GM12875 (cell line): ENCODE results near the gene PDE8B.

Experiments
- H3K4me3 ChIP-seq: one replicate; pipeline ENCODE4 v1.5.1; 2011; ENCODE audit warnings: low read depth, low read length, control low read depth
- CTCF ChIP-seq: IDR thresholded peaks from 2 replicates; pipeline ENCODE4 v1.5.1; 2011; ENCODE audit warnings: low read depth, mild to moderate bottlenecking, control low read depth, inconsistent platforms, low read length, moderate library complexity, borderline replicate concordance; ENCODE audit not compliant: insufficient read depth

The PDE8B gene

DNA sequence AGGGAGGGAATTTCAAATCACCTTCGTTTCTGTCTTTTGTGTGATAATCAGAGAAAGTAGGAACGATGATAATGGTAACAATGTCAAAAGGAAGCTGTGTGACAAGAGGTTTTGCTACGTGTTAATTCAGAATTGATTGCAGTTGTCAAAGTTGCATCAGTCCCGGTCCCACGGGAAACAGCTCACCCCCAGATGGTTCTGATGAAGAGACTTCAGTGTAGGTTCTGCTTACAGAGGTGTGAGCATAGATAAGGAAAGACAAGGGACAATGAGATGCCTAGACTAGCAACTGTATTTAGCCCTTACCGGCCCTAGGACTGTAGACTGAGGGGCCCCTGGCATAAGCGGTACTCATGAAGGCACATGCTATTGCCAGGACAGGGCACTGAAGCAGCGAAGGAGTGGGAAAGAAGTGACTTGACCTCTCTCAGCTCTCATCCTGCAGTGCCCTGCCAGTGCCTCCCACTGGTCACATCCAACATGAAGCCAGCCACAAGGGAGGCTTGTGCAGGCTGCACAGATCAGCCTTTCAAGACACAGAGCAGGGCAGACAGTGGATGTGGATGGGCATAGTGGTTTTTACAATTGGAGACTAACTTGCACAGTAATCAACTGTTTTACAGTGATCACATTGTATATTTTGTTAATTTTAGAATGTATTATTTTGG is 21.1 kb downstream of the PDE8B start:
- H3K4me3 ChIP-seq = no peak overlapping the region
- TF ChIP-seq CTCF = no peak

- no peak overlapping the region for H3K4me3 ChIP-seq
- TF ChIP-seq CTCF = no peak
These were observed 22.3 kb downstream of the PDE8B start for GRCh38 chr5:77232574-77233358.

DNA sequence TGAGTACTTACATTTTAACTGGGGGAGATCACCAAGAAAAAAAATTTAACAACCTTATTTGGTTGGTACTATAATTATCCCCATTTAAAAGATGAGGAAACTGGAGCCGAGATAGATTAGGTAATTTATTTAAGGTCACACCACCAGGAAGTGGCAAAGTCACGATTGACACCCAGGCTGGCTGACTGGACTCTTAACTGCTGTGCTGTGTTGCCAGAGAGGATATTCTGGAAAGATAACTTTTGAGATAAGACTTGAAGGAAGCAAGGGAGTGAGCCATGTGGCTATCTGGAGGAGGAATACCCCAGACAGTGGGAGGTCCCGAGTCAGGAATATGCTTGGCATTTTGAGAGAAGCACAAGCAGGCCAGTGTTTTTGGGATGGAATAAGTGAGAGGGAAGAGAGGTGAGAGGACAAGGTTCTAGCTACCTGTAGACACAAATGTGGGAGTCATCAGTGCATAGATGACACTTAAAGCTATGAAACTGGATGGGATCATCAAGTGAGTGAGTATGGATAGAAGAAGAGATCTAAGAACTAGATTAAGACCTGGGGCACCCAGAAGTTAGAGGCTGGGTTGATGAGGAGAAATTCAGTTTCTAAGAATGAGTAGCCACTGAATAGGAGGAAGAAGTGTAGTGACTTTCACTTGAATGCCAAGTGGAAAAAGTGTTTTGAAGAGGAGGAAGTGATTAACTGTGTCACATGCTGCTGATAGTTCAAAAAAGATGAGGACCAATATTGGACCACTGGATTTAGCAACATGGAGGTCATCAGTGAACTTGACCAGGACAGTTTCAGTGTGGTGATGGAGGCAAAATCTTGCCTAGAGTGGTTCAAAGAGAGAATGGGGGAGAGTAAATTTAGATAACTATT is 25.6 kb downstream of the PDE8B start:
- TF ChIP-seq CTCF = no peak

DNA sequence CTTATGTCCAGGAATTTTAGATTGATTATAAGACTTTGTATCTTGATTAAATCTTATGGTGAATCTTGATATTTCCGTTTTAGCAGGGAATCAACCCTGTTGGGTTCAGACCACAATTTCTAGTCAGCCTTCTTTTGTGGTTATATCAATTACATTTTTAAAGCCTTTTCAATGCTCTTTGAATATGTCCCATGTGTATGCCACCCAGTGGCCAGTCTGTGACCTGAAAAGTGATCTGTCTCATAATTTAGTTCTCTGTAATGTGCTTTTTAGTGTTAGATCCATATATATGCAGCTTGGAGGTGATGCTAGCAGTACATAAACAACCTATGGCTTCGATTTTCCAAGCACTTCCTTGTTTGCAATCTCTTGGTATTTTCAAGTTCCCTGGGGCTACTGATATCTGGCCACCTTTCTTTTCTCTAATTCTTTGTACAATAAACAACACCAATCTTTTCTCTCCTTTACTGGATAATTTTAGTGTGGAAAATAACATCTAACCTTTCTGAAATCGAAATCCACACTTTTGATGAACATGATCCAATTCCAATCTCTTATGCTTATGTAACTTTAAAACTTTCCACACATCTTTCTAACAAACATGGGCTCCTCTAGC is 28.8 kb downstream of the PDE8B start:
- TF ChIP-seq CTCF = peak; percentile 25; the same call in 1 of the 2 replicates
- H3K4me3 ChIP-seq = no peak overlapping the region

More for the DNA sequence above, 25.6 kb downstream of the PDE8B start:
- no peak overlapping the region for H3K4me3 ChIP-seq

DNA sequence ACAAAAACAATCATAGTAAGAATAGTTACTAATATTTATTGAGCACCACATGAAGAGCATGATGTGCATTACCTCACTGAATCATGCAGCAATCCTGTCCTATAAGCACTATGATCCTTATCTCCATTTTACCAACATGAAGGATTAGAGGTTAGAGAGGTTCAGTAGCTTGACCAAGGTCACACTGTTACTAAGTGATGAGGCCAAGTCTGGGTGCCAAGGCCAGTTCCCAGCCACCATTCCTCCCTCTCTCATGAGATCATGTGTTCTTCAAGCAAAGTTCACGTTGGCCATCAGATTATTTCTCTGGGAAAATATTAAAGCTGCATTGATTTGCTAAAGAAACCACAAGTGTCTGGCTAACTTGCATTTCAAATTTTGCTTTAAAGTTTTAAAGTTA is 31.0 kb downstream of the PDE8B start:
- no peak for TF ChIP-seq CTCF
- no peak overlapping the region for H3K4me3 ChIP-seq

DNA sequence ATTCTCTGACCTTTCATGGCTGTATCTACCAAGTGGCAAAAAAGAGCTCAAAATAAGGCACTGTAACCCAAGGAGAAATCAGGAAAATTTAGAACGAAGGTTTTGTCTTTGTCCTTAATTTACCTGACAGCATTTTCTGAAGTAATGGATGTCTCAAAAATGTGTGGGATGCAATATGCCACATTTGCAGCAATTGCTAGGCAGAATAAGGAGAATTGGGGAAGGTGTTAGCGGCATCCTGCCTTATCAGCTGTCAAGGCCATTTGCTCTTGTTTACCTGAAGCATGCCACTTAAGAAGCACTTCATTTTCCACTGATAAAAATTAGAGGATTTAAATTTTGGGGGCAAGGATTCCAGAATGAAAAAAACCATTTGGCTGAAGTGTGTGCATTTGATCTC is 39.0 kb downstream of the PDE8B start:
- TF ChIP-seq CTCF = no peak
- no peak overlapping the region for H3K4me3 ChIP-seq
